Measurements from ENCODE around the gene PDCD1.
"Not testable (repeated sequence)": the region's sequence is repeated elsewhere in the genome, so short reads cannot be mapped to it uniquely, and the experiment has no call there.

Gene PDCD1

DNA sequence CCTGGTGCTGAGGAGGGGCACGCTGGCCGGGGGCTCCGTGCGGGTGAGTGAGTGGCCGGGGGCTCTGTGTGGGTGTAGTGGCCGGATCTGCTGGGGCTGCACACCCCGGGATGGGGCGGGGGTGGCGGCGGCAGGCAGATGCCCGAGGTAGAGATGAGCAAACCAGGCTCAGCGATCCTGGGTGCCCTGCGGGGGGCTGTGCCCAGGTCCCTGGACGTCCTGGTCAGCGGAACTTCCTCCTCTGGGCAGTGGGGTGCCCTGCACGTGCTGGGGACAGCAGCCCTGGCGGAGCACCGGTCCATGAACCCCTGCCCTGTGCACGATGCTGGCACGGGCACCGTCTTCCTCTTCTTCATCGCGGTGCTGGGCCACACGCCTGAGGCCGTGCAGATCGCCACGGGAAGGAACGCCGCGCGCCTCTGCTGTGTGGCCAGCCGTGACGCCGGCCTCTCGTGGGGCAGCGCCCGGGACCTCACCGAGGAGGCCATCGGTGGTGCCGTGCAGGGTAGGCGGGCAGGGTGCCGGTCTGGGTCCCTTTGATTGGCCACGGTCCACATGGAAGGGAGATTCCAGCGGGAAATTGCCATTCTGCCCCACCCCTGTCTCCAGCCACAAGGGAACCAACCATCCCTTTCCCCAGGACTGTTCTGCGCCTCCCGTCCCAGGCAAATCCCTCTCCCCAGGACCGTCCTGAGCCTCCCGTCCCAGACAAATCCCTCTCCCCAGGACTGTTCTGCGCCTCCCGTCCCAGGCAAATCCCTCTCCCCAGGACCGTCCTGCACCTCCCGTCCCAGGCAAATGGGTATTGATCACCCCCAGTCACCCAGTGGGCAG lies 43.8 kb downstream of the PDCD1 start:
- no peak for DNase-seq (ENCODE audit: low read depth in 2 of 2)

DNA sequence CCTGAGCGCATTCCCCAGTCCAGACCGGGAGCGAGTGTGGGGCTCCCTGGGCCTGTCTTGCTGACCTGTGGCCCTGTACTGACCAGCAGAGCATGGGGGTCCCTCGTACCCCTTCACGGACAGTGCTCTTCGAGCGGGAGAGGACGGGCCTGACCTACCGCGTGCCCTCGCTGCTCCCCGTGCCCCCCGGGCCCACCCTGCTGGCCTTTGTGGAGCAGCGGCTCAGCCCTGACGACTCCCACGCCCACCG lies 44.4 kb downstream of the PDCD1 start:
- DNase-seq (ENCODE audit: low read depth in 2 of 2): no peak

DNA sequence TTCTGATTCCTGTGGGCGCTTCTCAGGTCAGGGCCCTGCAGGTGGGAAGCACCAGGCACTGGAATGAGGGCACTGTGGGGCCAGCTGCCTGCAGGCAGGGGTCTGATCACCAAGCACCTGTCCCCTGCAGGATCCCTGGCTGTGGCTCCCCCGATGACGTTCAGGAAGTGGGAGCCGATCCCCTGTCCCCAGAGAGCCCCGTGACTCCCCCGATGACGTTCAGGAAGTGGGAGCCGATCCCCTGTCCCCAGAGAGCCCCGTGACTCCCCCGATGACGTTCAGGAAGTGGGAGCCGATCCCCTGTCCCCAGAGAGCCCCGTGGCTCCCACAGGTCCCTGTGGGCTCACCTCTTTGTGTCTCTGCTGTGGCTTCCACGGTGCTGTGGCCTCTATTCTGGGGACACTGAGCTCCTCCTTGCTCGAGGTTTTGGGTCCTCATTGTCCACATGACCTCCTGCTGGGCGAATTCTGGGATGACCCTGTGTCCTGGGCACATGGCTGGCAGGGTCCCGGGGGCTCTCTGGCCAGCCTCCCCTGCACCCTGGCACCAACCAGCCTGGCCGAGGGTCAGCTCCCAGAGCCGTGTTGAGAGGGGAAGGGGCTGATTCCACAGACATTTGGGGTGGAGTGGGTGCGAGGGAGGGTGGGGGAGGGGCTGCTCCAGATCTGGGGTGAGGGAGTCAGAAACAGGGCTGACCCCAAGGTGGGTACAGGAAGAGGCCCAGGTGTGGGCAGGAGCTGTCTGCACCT lies 44.9 kb downstream of the PDCD1 start:
- DNase-seq (ENCODE audit: low read depth in 2 of 2): no peak

DNA sequence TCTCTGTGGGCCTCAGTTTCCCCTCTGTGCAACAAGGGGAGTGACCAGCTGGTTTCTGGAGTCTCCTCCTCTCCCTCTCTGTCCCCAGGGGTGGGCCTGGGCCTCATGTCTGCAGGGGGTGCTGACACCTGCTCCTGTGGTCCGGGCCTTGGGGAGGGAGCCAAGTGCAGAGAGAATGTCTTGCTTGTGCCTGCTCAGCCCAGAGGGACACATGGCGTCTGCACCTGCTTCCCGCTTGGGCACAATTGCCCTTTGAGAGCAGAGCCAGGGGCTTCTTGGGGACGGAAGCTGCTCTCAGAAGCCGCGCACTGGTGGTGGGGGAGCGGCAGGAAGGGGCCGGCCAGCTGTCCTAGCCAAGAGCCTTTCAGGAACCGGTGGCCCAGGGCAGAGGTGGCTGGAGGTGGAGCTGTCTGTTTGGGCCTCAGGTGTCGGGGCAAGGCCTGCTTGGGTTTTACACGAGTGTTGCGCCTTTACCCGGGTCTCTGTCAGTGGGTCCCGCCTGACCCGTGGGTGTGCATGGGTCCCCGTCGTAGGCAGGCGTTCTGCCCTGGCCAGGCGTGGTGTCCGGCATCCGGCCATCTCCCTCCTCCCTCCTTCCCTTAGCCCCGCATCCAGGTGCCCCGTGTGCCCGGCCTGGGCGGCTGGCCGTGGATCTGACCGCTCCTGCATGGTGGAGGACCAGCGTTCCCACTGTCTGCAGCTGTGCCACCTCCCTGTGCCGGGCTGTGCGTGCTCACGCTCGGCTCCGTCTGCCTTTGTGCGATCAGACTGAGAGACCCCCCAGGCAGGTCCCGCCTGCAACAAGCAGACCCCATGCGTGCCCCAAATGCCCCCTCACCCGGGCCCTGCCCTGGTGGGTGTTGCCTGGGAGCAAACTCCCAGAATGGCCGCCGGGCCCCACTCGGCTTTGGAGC lies 45.7 kb downstream of the PDCD1 start:
- no peak for DNase-seq (ENCODE audit: low read depth in 2 of 2)

DNA sequence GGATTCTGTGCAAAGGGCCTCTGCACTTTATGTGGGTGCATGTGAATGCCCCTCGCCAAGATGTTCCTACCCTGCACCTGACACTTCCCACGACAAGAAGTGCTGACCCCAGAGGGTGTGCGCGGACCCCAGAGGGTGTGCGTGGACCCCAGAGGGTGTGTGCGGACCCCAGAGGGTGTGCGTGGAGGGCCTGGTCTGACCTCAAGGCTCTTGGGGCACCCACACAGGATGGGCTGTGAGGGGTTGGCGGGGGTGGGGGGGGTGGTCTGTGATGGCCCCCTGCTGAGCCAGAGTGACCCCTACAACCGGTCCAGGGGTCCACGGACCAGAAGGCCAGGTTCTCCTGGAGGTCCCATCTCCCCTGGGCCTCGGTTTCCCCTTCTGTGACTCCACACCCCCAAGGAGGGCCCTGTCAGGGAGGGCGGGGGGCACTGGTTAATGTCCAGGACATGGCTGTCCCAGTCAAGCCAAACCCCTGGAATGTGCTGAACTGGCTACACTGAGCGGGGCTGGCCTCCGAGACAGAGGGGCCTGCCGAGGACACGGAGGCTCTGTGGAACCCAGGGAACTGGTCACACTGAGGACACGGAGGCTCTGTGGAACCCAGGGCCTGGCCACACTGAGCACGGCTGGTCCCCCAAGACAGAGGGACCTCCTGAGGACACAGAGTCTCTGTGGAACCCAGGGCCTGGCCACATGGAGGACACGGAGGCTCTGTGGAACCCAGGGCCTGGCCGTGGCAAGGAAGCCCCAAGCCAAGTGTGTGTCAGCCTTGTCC lies 46.6 kb downstream of the PDCD1 start:
- no peak for DNase-seq (ENCODE audit: low read depth in 2 of 2)

DNA sequence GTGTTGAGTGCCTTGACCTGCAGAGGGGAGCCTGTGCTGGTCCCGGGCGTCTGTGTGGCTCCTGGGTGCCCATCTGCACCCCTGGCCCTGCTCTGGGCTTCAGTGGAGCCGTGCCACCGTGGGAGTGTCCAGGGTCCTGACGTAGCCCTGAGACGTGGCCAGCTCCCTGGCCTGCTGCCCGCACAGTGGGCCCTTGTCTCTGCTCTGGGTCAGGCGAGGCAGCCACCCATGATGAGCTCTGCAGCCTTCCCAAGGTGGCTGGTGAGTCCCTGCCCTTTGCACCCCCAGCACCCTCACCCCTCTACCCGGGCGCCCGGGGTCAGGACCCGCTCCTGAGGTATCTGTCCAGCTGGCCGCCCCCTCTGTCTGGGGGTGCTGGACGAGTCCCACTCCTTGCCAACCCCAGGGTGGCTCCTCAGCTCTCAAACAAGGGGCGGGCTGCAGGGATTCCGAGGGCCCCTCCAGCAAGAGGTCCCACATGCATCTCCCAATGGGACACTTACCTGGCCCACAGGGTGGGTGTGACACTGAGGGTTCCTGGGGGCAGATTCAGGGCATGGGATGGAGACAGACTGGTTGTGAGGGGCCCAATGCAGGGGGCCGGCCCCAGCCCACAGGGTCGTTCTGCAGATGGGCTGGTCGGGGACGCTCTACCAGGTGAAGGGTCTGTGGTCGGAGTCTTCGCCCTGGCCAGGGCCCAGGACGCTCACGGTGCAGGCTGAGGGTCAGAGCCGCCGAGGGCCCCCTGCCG lies 47.3 kb downstream of the PDCD1 start:
- DNase-seq (ENCODE audit: low read depth in 2 of 2): no peak

DNA sequence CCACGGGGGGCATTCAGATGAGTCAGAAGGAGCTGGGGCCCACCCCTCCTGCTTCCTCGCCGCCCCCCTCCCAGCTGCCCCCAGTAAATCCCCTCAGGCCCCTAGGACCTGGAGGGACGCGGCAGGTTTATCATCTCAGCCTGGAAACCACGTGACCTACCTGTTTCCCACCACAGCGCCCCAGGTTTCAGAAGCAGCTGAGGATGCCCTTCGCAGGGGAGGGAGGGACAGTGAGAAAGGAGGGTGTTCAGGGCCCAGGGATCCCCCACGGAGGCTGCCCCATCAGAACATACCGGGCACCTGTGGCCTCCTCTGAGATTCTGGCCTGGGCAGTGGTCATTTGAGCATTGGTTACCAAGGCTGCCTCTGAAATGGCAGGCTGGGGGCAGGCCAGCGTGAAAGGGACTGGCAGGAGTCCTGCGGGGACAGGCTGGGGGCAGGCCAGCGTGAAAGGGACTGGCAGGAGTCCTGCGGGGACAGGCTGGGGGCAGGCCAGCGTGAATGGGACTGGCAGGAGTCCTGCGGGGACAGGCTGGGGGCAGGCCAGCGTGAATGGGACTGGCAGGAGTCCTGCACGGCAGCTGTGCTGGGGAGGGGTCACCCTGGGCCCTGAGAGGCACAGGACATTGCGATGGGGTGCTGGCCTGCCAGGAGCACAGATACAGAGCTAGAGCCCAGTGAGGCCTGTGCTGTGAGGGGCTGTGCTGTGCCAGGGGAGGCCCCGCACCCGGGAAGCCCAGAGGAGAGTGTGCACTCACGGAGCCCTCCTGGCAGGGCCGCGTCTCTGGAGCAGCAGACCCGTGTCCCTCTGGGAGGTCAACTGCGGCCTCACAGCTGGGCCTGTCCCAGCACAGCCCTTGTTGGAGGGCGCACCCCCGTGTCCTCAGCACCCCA lies 48.1 kb downstream of the PDCD1 start:
- DNase-seq (ENCODE audit: low read depth in 2 of 2): no peak

DNA sequence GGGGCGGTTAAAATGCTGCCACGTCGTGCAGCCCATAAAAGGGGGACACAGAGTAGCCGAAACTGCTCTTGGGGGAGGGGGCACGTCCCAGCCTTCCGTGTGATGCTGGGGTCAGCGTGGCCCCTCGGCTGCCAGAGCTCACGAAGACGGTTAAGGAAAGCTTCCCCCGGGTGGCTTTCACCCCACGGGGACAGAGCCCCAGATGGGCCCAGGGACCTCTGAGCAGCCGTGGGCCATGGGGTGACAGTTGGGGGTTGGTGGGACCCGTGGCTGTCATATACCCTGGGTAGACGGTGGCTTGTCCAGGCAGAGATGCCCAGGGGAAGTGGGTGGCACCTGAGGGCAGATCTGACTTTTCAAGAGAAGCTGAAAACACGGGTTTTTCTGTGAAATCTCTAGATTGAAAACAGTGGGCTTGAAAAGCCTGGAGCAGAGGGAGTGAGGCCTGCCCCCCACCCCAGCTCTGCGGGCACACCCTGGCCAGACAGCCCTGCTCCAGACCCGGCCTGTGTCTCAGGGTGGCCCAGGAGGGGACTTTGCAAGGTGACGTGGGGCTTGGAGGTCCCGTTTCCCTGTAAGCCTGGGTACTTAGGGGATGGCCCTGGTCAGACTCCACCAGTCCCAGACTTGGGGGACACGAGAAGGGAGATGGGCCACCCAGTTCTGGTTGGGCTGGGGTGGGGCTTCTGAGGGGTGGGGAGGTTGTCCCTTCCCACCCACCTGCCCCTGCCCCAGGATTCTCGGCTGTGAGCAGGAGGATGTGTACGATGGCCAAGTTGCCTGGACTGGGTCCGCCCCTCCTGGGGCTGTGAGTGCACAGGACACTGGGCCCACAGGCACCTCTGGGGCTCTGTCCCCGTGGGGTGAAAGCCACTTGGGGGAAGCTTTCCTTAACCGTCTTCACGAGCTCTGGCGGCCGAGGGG lies 49.0 kb downstream of the PDCD1 start:
- no peak for DNase-seq (ENCODE audit: low read depth in 2 of 2)

DNA sequence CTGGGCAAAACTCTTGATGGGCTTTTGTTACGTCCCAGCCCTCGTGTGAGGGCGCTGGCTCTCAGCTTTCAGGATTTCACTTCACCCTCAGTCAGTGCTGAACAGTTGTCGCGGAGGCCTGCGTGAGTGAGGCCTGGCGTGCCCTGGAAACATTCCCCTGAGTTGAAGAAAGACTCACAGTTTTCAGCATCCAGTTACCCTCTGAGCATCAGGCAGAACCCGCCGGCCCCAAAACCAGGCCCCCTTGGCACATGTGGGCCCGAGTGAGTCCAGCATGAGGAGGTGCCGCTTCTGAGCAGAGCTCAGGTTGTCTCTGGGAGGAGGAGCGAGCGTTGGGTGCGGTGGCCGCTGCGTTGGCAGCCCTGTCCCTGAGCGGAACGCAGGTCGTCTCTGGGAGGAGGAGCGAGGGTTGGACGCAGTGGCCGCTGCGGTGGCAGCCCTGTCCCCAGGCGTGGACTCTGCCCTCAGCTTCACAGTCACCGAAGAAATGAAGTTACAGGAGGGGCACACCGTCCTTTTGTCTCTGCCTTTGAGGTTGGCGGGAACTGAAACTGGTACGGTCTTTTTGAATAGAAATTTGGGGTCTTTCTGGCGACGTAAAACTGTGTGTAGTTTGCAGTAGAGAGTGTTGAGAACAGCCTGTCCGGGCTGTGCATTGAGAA lies 49.8 kb downstream of the PDCD1 start, which contains the start of gene NEU4:
TSS of gene NEU4 (plus strand) at position 473 of the 662 bp plus-strand sequence. CDS start 5,292 bp downstream, outside the sequence.
- no peak for DNase-seq (ENCODE audit: low read depth in 2 of 2)

DNA sequence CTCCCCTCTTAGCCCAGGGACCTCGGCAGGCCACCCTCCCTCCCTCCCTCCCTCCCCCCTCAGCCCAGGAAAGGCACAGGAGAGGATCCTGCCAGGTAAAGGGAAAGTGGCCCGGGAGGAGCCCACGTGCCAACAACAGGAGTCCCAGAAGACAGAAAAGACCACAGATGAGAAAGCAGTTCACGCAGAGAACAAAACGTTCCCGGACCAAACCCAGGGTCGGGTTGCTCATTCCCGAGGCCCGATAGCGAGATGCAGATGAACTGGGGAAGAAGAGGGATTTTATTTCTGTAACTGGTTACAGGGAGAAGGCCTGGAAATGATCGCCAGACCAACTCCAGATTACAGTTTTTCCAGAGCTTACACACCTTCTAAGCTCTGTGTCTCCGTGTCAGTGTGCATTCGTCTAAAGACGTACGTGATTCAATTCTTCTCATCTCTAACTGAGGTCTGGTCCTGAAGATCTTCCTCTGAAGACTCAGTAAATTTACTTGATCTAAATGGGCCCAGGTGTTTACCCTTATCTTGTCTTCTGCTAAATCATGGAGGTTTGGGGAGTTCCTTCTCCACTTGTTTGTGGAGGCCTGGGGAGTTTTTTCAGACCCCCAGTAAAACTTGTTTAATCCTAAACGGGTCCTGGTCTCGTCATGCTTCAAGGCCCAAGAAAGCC lies 50.5 kb downstream of the PDCD1 start:
- no peak for DNase-seq (ENCODE audit: low read depth in 2 of 2)

DNA sequence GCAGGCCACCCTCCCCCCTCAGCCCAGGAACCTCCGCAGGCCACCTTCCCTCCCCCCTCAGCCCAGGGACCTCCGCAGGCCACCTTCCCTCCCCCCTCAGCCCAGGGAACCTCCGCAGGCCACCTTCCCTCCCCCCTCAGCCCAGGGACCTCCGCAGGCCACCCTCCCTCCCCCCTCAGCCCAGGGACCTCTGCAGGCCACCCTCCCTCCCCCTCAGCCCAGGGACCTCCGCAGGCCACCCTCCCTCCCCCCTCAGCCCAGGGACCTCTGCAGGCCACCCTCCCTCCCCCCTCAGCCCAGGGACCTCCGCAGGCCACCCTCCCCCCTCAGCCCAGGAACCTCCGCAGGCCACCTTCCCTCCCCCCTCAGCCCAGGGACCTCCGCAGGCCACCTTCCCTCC lies 52.5 kb downstream of the PDCD1 start:
- not testable (repeated sequence) for DNase-seq (ENCODE audit: low read depth in 2 of 2)

DNA sequence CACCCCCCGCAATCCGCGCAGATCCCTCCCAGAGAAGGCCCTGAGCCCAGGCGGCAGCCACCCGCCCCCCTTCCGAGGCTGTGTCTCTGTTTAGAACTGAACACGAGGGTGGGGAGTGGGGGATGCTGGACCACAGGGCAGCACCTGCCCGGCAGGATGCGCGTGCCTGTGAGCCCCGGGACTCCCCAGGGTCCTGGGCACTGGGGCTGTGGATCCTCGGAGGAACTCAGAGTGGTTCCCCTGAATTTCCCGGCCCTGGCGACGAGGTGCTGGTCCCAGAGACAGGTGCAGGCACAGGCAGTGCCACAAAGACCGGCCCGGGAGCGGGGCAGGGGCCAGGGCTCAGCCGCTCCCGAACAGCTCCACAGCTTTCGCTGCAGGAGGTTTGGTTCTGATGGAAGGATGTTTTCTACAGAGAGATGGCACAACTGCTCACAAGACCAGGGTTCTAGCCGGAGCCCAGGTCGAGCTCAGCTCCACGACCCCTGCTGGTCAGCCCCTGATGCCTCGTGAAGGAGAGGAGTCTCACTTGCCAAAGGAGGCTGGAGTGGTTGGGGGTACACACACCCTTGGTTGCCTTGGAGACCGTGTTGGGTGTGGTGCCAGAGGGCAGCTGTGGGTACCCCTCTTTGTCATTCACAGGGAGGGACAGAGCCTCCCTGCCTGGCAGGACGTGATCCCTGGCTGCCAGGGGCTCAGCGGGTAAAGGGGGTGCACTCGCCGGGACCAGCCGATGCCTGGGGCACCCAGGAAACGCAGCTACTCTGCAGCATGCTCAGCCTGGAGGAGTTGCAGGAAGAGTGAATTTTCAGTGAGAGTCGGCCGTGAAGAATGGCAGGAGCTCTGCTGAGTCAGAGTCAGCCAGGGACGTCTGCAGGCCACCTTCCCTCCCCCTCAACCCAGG lies 54.1 kb downstream of the PDCD1 start:
- DNase-seq (ENCODE audit: low read depth in 2 of 2): no peak

DNA sequence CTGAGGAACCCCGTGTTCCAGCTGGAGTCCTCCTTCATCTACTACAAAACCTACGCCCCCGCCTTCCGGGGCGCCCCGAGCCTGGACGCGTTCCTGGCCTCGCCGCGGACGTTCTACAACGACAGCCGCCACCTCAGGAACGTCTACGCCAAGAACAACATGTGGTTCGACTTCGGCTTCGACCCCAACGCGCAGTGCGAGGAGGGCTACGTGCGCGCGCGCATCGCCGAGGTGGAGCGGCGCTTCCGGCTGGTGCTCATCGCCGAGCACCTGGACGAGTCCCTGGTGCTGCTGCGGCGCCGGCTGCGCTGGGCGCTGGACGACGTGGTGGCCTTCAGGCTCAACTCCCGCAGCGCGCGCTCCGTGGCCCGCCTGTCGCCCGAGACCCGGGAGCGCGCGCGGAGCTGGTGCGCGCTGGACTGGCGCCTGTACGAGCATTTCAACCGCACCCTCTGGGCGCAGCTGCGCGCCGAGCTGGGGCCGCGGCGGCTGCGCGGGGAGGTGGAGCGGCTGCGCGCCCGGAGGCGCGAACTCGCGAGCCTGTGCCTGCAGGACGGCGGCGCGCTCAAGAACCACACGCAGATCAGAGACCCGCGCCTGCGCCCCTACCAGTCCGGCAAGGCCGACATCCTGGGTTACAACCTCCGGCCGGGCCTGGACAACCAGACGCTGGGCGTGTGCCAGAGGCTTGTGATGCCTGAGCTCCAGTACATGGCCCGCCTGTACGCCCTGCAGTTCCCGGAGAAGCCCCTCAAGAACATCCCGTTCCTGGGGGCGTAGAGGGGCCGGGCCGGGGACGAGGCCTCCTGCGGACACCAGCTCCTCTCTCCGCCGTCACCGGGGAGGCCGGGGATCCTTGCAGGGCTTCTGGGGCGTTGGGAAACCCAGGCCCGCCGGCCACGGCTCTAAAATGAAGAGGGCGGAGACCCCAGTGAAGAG lies 55.0 kb downstream of the PDCD1 start:
- peak; percentile 11 to 34 for DNase-seq (ENCODE audit: low read depth in 2 of 2)

DNA sequence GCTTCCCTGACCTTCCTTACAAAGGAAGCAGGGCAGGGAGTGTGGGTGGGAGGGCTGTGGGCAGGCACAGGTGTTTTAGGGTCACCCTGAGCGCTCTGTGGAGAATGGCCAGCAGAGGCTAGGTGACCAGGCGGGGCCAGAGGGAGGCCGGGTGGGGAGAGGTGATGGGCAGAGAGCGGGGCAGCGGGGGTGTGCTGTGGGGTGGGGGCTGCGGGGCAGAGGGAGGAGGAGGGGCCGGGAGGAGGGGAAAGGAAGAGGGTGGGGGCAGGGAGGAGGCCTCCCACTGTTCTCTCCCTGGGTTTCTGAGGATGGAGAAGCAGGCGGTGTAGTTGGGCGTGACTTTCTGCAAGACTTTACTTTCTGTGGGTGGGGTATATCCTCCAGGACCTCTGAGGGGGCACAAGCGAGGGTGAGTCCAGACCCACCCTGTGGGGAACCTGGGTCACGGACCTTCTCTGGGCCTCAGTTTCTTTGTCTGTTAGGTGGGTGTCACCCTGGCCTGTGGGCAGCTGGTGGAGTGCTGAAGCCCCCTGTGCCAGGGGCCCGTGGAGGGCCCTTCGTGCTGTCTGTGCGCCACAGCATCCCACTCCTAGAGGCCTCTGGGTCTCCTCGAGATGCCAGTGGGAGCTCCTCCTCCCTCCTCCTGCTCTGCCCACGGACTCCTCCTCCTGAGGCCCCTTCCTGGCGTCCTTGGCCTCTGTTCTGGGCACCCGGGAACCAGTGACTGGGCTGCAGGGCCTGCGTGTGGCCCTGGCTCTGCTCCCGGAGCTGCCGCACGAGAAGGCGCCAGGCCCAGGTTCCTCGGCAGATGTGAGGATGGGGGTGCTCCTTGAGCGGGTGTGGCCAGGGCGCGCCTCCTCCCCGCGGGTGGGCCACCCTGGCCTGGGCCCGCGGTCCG lies 56.0 kb downstream of the PDCD1 start:
- no peak for DNase-seq (ENCODE audit: low read depth in 2 of 2)

Data from stimulated activated CD4-positive, alpha-beta T cell treated with anti-CD3 and anti-CD28 coated beads, Interleukin-1b, Interleukin-23, amount 100 ng/mL, for 4 hours (primary cell).